ENCODE data around the gene OASL. TPM values are rescaled to one million over a fixed set of nuclear protein-coding genes. Genes with fewer than 3 reads are reported as not detected.

Gene OASL
- total RNA-seq, 4 donors from 2014 or later = 0.20 to 0.44 TPM; not detected in 2

GRCh38 chr12:121011820-121012219 lies 27.2 kb downstream of the OASL start:
- H3K9me3 ChIP-seq = no peaks in the 10 kb centered on the region
- H3K4me1 ChIP-seq = peaks cover 0 to 15% (median 5%) of the 10 kb centered on the region in 4 donors
- WGBS, 2 donors = 84 to 86% methylated on average over 6 of the region's 6 CpGs
- H3K4me3 ChIP-seq = no peak overlapping the region
- DNase-seq (ENCODE audit: low spot score in 2 of 2) = no peak
- H3K27ac ChIP-seq = no peak overlapping the region
- TF ChIP-seq POLR2A (IDR thresholded peaks at IDR 0.05) (no peak), CTCF (IDR thresholded peaks at IDR 0.05) (no peak), EP300 (IDR thresholded peaks at IDR 0.05) (no peak)
- peaks cover 0 to 63% (median 13%) of the 10 kb centered on the region in 3 donors for H3K36me3 ChIP-seq
- H3K27me3 ChIP-seq = no peaks in the 10 kb centered on the region

GRCh38 chr12:121010860-121011259 lies 28.2 kb downstream of the OASL start:
- Histone ChIP-seq H3K27me3 (no peaks in the 10 kb centered on the region), H3K4me3 (no peak overlapping the region), H3K36me3 (peaks cover 0 to 73% (median 13%) of the 10 kb centered on the region in 3 donors), H3K9me3 (no peaks in the 10 kb centered on the region), H3K4me1 (peaks cover 0 to 12% (median 5%) of the 10 kb centered on the region in 4 donors), H3K27ac (no peak overlapping the region)
- DNase-seq (ENCODE audit: low spot score in 2 of 2) = no peak
- no peak for TF ChIP-seq EP300 (IDR thresholded peaks at IDR 0.05)
- TF ChIP-seq POLR2A (IDR thresholded peaks at IDR 0.05) = no peak
- TF ChIP-seq CTCF (IDR thresholded peaks at IDR 0.05) = no peak
- 93 to 95% methylated on average over 7 to 8 of the region's 8 CpGs for WGBS, 2 donors

GRCh38 chr12:121009741-121010140 lies 29.3 kb downstream of the OASL start:
- TF ChIP-seq POLR2A (IDR thresholded peaks at IDR 0.05) = no peak
- no peak for TF ChIP-seq CTCF (IDR thresholded peaks at IDR 0.05)
- no peak for TF ChIP-seq EP300 (IDR thresholded peaks at IDR 0.05)
- H3K27me3 ChIP-seq = no peaks in the 10 kb centered on the region
- 48 to 53% methylated on average over 10 of the region's 10 CpGs for WGBS, 2 donors
- H3K36me3 ChIP-seq = peaks cover 0 to 84% (median 13%) of the 10 kb centered on the region in 3 donors
- H3K4me3 ChIP-seq = no peak overlapping the region
- H3K27ac ChIP-seq = no peak overlapping the region
- no peak for DNase-seq (ENCODE audit: low spot score in 2 of 2)
- H3K9me3 ChIP-seq = no peaks in the 10 kb centered on the region
- H3K4me1 ChIP-seq = peaks cover 0 to under 1% (median 0%) of the 10 kb centered on the region in 4 donors

- Histone ChIP-seq H3K27ac (no peak overlapping the region), H3K27me3 (no peaks in the 10 kb centered on the region), H3K9me3 (no peaks in the 10 kb centered on the region), H3K36me3 (peaks cover 9 to 95% (median 13%) of the 10 kb centered on the region in 3 donors), H3K4me3 (no peak overlapping the region), H3K4me1 (no peaks in the 10 kb centered on the region)
- WGBS, 2 donors = 95 to 98% methylated on average over 8 of the region's 8 CpGs
- TF ChIP-seq POLR2A (IDR thresholded peaks at IDR 0.05) (no peak), EP300 (IDR thresholded peaks at IDR 0.05) (no peak), CTCF (IDR thresholded peaks at IDR 0.05) (no peak)
- DNase-seq (ENCODE audit: low spot score in 2 of 2) = no peak
These were observed 30.5 kb downstream of the OASL start for GRCh38 chr12:121008347-121009098.

GRCh38 chr12:121005346-121005815 lies 33.7 kb downstream of the OASL start:
- Histone ChIP-seq H3K9me3 (no peaks in the 10 kb centered on the region), H3K4me1 (no peaks in the 10 kb centered on the region), H3K27ac (no peak overlapping the region), H3K27me3 (no peaks in the 10 kb centered on the region), H3K36me3 (peaks cover 8 to 97% (median 9%) of the 10 kb centered on the region in 3 donors), H3K4me3 (no peak overlapping the region)
- TF ChIP-seq POLR2A (IDR thresholded peaks at IDR 0.05) (no peak), EP300 (IDR thresholded peaks at IDR 0.05) (no peak), CTCF (IDR thresholded peaks at IDR 0.05) (peak in 2 of 5 experiments; percentile 16 to 31)
- DNase-seq (ENCODE audit: low spot score in 2 of 2) = no peak
- WGBS, 2 donors = 66% methylated on average over 9 of the region's 9 CpGs

All from tibial nerve (tissue), 4 donors.